GM12878 (cell line): ENCODE results near the gene ZFTA. TPM values are rescaled to one million over a fixed set of nuclear protein-coding genes. Genes with fewer than 3 reads are reported as not detected.
"Not testable (repeated sequence)": the region's sequence is repeated elsewhere in the genome, so short reads cannot be mapped to it uniquely, and the experiment has no call there.

Experiments
- ATAC-seq: fragments of 200-7000 bp; cut with Tn5 transposase; 3 replicates; pipeline ENCODE4 v1.9.1; 2020; ENCODE audit warnings: mild to moderate bottlenecking, moderate library complexity
- BruUV-seq: library from RNA; stranded (reverse); fragments of 400-500 nt; replicated peaks from 2 replicates; lab custom pipeline; 2021; lab: Mats Ljungman, UMichigan
- CTCF ChIA-PET: fragments of 300-600 bp; sonication (Branson Sonifier 250); formaldehyde crosslinking; extraction: SDS; loops from one replicate; lab custom pipeline; 2021; ENCODE audit warnings: inconsistent platforms; lab: Yijun Ruan, JAX
- POLR2A ChIA-PET: fragments of 350-600 bp; formaldehyde crosslinking; extraction: SDS; loops from one replicate; lab custom pipeline; 2021; ENCODE audit warnings: inconsistent platforms; lab: Charles Lee
- RAD21 ChIA-PET: fragments of 300-600 bp; sonication (Branson Sonifier 250); formaldehyde crosslinking; loops from one replicate; lab custom pipeline; 2023; ENCODE audit warnings: antibody characterized with exemption; ENCODE audit not compliant: unreplicated experiment; lab: Charles Lee
- SMC1A ChIA-PET: fragments of 300-600 bp; sonication (Branson Sonifier 250); formaldehyde crosslinking; loops from one replicate; lab custom pipeline; 2023; ENCODE audit not compliant: unreplicated experiment, uncharacterized antibody; lab: Charles Lee
- DNase-seq: peaks from one replicate; pipeline ENCODE4 v3.0.0-alpha.2; 2011; ENCODE audit warnings: low read depth, low spot score
- FAIRE-seq: peaks from 3 replicates; lab custom pipeline; 2011; peaks lifted over from hg19 to GRCh38; lab: Jason Lieb, UNC
- H2AFZ ChIP-seq: 2 replicates; pipeline ENCODE4 v1.6.0; 2011; ENCODE audit warnings: low read depth, low read length, control low read depth; ENCODE audit not compliant: control insufficient read depth
- H3K27ac ChIP-seq: 2 replicates; pipeline ENCODE4 v1.5.1; 2011; ENCODE audit warnings: control low read depth; ENCODE audit not compliant: control insufficient read depth, insufficient read depth
- H3K27me3 ChIP-seq, 2 experiments: replicated peaks in 1 of 2; 2 replicates each; pipeline versions ENCODE4 v1.6.0 to v1.6.1; 2011; ENCODE audit warnings: low read length in 1 of 2; ENCODE audit not compliant: control insufficient read depth in 2 of 2, insufficient read depth in 2 of 2
- H3K36me3 ChIP-seq, 2 experiments: 2 replicates each; pipeline ENCODE4 v1.5.1; 2011; ENCODE audit warnings: low read length in 1 of 2; ENCODE audit not compliant: control insufficient read depth in 2 of 2, insufficient read depth in 2 of 2
- H3K4me1 ChIP-seq: 2 replicates; pipeline ENCODE4 v1.6.1; 2011; ENCODE audit warnings: mild to moderate bottlenecking, low read length, moderate library complexity, mixed read lengths; ENCODE audit not compliant: control insufficient read depth, insufficient read depth
- H3K4me2 ChIP-seq: 2 replicates; pipeline ENCODE4 v1.6.0; 2011; ENCODE audit warnings: control low read depth; ENCODE audit not compliant: control insufficient read depth, insufficient read depth
- H3K4me3 ChIP-seq: fragments of 200-600 bp; sonication (generic); 2 replicates; pipeline ENCODE4 v1.5.1; 2016
- H3K79me2 ChIP-seq: 2 replicates; pipeline ENCODE4 v1.6.0; 2011; ENCODE audit warnings: low read length; ENCODE audit not compliant: control insufficient read depth, insufficient read depth
- H3K9ac ChIP-seq: 2 replicates; pipeline ENCODE4 v1.8.0; 2011; ENCODE audit warnings: low read length, control low read depth, mixed read lengths; ENCODE audit not compliant: control insufficient read depth, insufficient read depth
- H3K9me3 ChIP-seq: replicated peaks from 3 replicates; pipeline ENCODE4 v1.5.1; 2011; ENCODE audit warnings: mild to moderate bottlenecking, low read length; ENCODE audit not compliant: control insufficient read depth, insufficient read depth
- H4K20me1 ChIP-seq: 2 replicates; pipeline ENCODE4 v1.6.0; 2011; ENCODE audit not compliant: control insufficient read depth, insufficient read depth
- CBX5 ChIP-seq: sonication (generic); IDR thresholded peaks from 2 replicates; pipeline ENCODE4 v1.6.1; 2016; ENCODE audit warnings: low read depth, moderate library complexity, mild to moderate bottlenecking, inconsistent platforms
- IRF4 ChIP-seq: IDR thresholded peaks from 2 replicates; pipeline ENCODE4 v1.6.1; 2011; ENCODE audit warnings: low read depth, low read length
- JUND ChIP-seq: IDR thresholded peaks from 2 replicates; pipeline ENCODE4 v1.6.1; 2012; ENCODE audit warnings: low read depth, mild to moderate bottlenecking, low read length, improper control_type of control experiment, moderate library complexity
- MEF2B ChIP-seq: fragments of 450-650 bp; IDR thresholded peaks from 2 replicates; pipeline ENCODE4 v1.6.1; 2018; ENCODE audit warnings: mild to moderate bottlenecking, moderate library complexity; ENCODE audit not compliant: partially characterized antibody, poor library complexity, severe bottlenecking
- MTA3 ChIP-seq: IDR thresholded peaks from 2 replicates; pipeline ENCODE4 v1.6.1; 2012; ENCODE audit warnings: low read length, inconsistent platforms, borderline replicate concordance
- SP1 ChIP-seq: IDR thresholded peaks from one replicate; pipeline ENCODE4 v1.6.1; 2011; ENCODE audit warnings: low read depth, low read length
- SUZ12 ChIP-seq: fragments of 200-600 bp; sonication (generic); IDR thresholded peaks from one replicate; pipeline ENCODE4 v1.6.1; 2018; ENCODE audit warnings: antibody characterized with exemption, mild to moderate bottlenecking; ENCODE audit not compliant: unreplicated experiment
- WGBS: methylation state at CpG from one replicate; pipeline ENCODE4 v1.1.6; 2016; ENCODE audit warnings: low lambda C conversion rate; ENCODE audit not compliant: insufficient replicate concordance, insufficient coverage; ENCODE audit errors: missing lambda C conversion rate; 5-methylcytosine and 5-hydroxymethylcytosine counted together
- in situ Hi-C: fragments of 300-500 bp; cut with MboI; formaldehyde crosslinking; loops from 9 replicates; pipeline ENCODE4 v1.14.3; 2018; ENCODE audit warnings: mixed read lengths
- intact Hi-C: fragments of 100-400 bp; cut with micrococcal nuclease; formaldehyde crosslinking; loops from one replicate; pipeline ENCODE4 v1.14.2; 2022; ENCODE audit not compliant: unreplicated experiment
- polyA plus RNA-seq, 11 experiments: library from polyadenylated mRNA; depleted of rRNA in 4 of 11; unstranded in 6 of 11; stranded (reverse) in 5 of 11; fragments of >200 nt; fragmentation: Nextera tagmentation in 4 of 11; fragmentation: Illumina TruSeq in 1 of 11; extraction: Ambion mirVana in 4 of 11; extraction: Trizol in 1 of 11; gene quantifications; 1 replicate in 1 of 11; 2 replicates in 10 of 11; pipeline versions ENCODE4 v1.2.1 to v1.2.3, GENCODE V29; 2011 to 2016; ENCODE audit warnings: inconsistent platforms in 2 of 11, missing spikeins in 2 of 11, low read depth in 1 of 11
- total RNA-seq, 4 experiments: library from RNA; depleted of rRNA in 3 of 4; stranded (reverse); fragments of >200 nt in 3 of 4; fragmentation: Illumina TruSeq in 1 of 4; extraction: Trizol in 1 of 4; gene quantifications; 2 replicates each; pipeline versions ENCODE4 v1.2.1 to v1.2.3, GENCODE V29; 2013 to 2021
- TF ChIP-seq, protein P1 (sequence below): fragments of 450-650 bp; IDR thresholded peaks from 2 replicates; pipeline ENCODE4 v1.6.1; 2018; ENCODE audit warnings: mild to moderate bottlenecking, low read depth, moderate library complexity; ENCODE audit not compliant: partially characterized antibody

ZFTA gene
- total and polyA plus RNA-seq, 10 of the 15 experiments (the other 5 are each of a cell fraction or from before 2014, with no cell fraction given): 0.39 to 7.9 (median 2.2) TPM

DNA sequence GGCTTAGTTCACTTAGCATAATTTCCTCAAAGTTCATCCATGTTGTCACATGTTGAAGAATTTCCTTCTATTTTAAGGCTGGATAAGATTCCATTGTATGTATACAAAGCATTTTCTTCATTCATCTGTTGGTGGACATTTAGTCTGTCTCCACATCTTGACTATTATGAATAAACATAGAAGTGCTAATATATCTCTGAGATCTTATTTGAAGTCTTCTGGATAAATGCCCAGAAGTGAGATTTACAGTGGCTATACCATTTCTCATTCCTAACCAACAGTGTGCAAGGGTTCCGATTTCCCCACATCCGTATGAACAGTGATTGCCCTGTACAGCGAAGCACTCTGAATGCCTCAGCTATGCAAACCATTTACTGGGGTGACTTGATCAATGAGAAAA lies 6.6 kb upstream of the ZFTA start (continued):
- TF ChIP-seq MTA3 (no peak), CBX5 (no peak), JUND (no peak), IRF4 (no peak)

DNA sequence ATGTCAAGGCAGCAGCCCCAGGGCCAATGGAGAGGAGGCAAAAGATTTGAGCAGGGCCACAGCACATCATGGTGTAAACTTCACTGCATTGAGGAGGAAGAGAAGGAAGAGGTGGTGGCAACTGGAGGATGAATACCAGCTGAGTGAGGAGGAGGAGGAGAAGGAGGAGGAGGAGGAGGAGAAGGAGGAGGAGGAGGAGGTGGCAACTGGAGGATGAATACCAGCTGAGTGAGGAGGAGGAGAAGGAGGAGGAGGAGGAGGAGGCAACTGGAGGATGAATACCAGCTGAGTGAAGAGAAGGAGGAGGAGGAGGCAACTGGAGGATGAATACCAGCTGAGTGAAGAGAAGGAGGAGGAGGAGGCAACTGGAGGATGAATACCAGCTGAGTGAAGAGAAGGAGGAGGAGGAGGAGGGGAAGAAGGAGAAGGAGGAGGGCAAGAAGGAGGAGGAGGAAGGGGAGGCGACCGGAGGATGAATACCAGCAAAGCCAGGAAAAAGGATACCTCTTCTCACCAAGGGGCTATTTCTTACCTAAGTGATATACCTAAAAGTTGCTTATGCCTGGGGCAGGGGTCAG lies 3.3 kb upstream of the ZFTA start:
- H3K9me3 ChIP-seq, H4K20me1 ChIP-seq, BruUV-seq, H3K27me3 ChIP-seq, FAIRE-seq, H3K9ac ChIP-seq, H3K4me3 ChIP-seq, H3K79me2 ChIP-seq, POLR2A ChIA-PET, intact Hi-C loops, DNase-seq, in situ Hi-C loops, RAD21 ChIA-PET, H3K27ac ChIP-seq, SMC1A ChIA-PET, H3K4me2 ChIP-seq, H3K4me1 ChIP-seq, H3K36me3 ChIP-seq, H2AFZ ChIP-seq, ATAC-seq: not testable (repeated sequence)
- 50% methylated on average over 2 of the region's 2 CpGs for WGBS
- CTCF ChIA-PET: interaction anchor here (0.5 kb wide), 1 partner anchor 398 kb away, joined by 3 read pairs; no protein-coding TSS in a partner anchor

DNA sequence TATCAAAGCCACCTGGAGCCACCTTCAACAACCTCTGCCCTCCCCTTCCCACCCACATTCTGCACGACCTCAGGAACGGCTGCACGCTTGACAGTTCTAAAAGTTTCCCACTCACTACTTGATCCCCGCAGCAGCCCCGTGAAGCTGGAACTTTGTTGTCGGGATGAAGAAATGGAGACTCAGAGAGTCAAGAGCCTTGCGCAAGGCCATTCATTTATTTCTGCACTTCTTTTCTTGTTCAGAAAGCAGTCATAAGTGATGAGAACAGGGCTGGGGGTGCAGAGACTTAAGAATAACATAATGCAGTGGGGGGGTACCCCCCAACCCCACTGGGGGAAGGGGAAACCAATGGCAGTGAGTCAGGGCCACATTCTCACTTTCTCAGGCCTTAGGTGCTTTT lies 2.2 kb upstream of the ZFTA start:
- no peak overlapping the region for H3K4me2 ChIP-seq
- RAD21 ChIA-PET: interaction anchor here (0.7 to 0.8 kb wide), 2 partner anchors 48 to 379 kb away, joined by 3 read pairs; no protein-coding TSS in a partner anchor
- DNase-seq (no peak), FAIRE-seq (no peak), ATAC-seq (no peak)
- BruUV-seq: no TSS peak
- WGBS: 88% methylated on average over 7 of the region's 7 CpGs
- no peaks in the 10 kb centered on the region for H3K9me3 ChIP-seq
- peaks cover 3 to 4% of the 10 kb centered on the region in 2 experiments for H3K27me3 ChIP-seq
- H3K4me3 ChIP-seq: no peak overlapping the region
- peaks cover 5% of the 10 kb centered on the region; the same call in 1 of the 2 replicates for H4K20me1 ChIP-seq
- no peaks in the 10 kb centered on the region; the same call in 1 of the 2 replicates for H3K79me2 ChIP-seq
- no peak overlapping the region for H3K9ac ChIP-seq
- no peaks in the 10 kb centered on the region for H3K36me3 ChIP-seq
- in situ Hi-C loops: no loop called here
- SMC1A ChIA-PET: no interaction called here
- CTCF ChIA-PET: no interaction called here
- peaks cover 8% of the 10 kb centered on the region; the same call in 1 of the 2 replicates for H3K4me1 ChIP-seq
- POLR2A ChIA-PET: interaction anchor here (0.7 kb wide), 1 partner anchor 845 kb away, joined by 3 read pairs; no protein-coding TSS in a partner anchor
- no peak overlapping the region for H2AFZ ChIP-seq
- no peak overlapping the region for H3K27ac ChIP-seq
- intact Hi-C loops: no loop called here
- TF ChIP-seq, protein P1, sequence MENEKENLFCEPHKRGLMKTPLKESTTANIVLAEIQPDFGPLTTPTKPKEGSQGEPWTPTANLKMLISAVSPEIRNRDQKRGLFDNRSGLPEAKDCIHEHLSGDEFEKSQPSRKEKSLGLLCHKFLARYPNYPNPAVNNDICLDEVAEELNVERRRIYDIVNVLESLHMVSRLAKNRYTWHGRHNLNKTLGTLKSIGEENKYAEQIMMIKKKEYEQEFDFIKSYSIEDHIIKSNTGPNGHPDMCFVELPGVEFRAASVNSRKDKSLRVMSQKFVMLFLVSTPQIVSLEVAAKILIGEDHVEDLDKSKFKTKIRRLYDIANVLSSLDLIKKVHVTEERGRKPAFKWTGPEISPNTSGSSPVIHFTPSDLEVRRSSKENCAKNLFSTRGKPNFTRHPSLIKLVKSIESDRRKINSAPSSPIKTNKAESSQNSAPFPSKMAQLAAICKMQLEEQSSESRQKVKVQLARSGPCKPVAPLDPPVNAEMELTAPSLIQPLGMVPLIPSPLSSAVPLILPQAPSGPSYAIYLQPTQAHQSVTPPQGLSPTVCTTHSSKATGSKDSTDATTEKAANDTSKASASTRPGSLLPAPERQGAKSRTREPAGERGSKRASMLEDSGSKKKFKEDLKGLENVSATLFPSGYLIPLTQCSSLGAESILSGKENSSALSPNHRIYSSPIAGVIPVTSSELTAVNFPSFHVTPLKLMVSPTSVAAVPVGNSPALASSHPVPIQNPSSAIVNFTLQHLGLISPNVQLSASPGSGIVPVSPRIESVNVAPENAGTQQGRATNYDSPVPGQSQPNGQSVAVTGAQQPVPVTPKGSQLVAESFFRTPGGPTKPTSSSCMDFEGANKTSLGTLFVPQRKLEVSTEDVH: no peak
- no peak for TF ChIP-seq MEF2B
- TF ChIP-seq SUZ12: no peak
- TF ChIP-seq SP1: no peak
